Hematopoietic multipotent progenitor cell (in vitro differentiated cells): ENCODE data around the gene ADAMTSL4. TPM values are rescaled to one million over a fixed set of nuclear protein-coding genes. Genes with fewer than 3 reads are reported as not detected.
"Not testable (repeated sequence)": the region's sequence is repeated elsewhere in the genome, so short reads cannot be mapped to it uniquely, and the experiment has no call there.

Experiments used
- DNase-seq, 3 donors: peaks; one replicate each; pipeline ENCODE4 v3.0.0-alpha.2; 2011 to 2015; ENCODE audit warnings: low read depth in 2 of 3, low spot score in 2 of 3
- total RNA-seq: library from RNA; depleted of rRNA; stranded (reverse); fragments of >200 nt; gene quantifications from one replicate; pipeline ENCODE4 v1.2.3, GENCODE V29; 2012

ADAMTSL4 gene
- total RNA-seq, 1 donor: 10.5 TPM

- DNase-seq: not testable (repeated sequence)
Observed at GRCh38 chr1:150565240-150565991, 16.2 kb downstream of the ADAMTSL4 start.

GRCh38 chr1:150566589-150567340, 17.6 kb downstream of the ADAMTSL4 start:
- DNase-seq: no peak

- peak in 2 of 3 donors; percentile 46 to 78 for DNase-seq
Observed at GRCh38 chr1:150567341-150567716, 18.1 kb downstream of the ADAMTSL4 start.

- no peak for DNase-seq
Observed at GRCh38 chr1:150567717-150568593, 18.7 kb downstream of the ADAMTSL4 start.

GRCh38 chr1:150568594-150568966, 19.4 kb downstream of the ADAMTSL4 start:
- DNase-seq: no peak

GRCh38 chr1:150572918-150573647, 23.9 kb downstream of the ADAMTSL4 start:
- peak in 1 of 3 donors; percentile 47 for DNase-seq

GRCh38 chr1:150573648-150574071, 24.5 kb downstream of the ADAMTSL4 start:
- DNase-seq: not testable (repeated sequence)

GRCh38 chr1:150574260-150575071, 25.3 kb downstream of the ADAMTSL4 start:
- DNase-seq: no peak

GRCh38 chr1:150575072-150575489, 25.9 kb downstream of the ADAMTSL4 start:
- DNase-seq: no peak

- DNase-seq: no peak
Observed at GRCh38 chr1:150575518-150576366, 26.5 kb downstream of the ADAMTSL4 start.

GRCh38 chr1:150576367-150576711, 27.1 kb downstream of the ADAMTSL4 start:
- no peak for DNase-seq

- DNase-seq: no peak
Observed at GRCh38 chr1:150576794-150577556, 27.8 kb downstream of the ADAMTSL4 start.

GRCh38 chr1:150577557-150578271, 28.5 kb downstream of the ADAMTSL4 start:
- DNase-seq: no peak

GRCh38 chr1:150578272-150579109, 29.3 kb downstream of the ADAMTSL4 start:
- DNase-seq: peak in 1 of 3 donors; percentile 48

- DNase-seq: peak; percentile 74 to 98 (median 95)
Observed at GRCh38 chr1:150579110-150579944, 30.1 kb downstream of the ADAMTSL4 start, which contains the start of gene MCL1. TSS of gene MCL1 (minus strand) at chr1:150579610. CDS start at chr1:150579530, 80 bp downstream.
